Liver (tissue), 9 donors: Measurements from ENCODE around the gene PSG2. TPM values are rescaled to one million over a fixed set of nuclear protein-coding genes. Genes with fewer than 3 reads are reported as not detected.
"Not testable (repeated sequence)": the region's sequence is repeated elsewhere in the genome, so short reads cannot be mapped to it uniquely, and the experiment has no call there.

Experiments used
- DNase-seq: peaks from one replicate; pipeline ENCODE4 v3.0.0-alpha.2; 2017; ENCODE audit warnings: low spot score
- H3K27ac ChIP-seq, 2 donors: one replicate each; pipeline ENCODE4 v1.7.0; 2013; ENCODE audit warnings: inconsistent platforms in 2 of 2, low read length in 2 of 2, control low read depth in 1 of 2, low read depth in 1 of 2, mild to moderate bottlenecking in 1 of 2
- H3K27me3 ChIP-seq, 4 donors: one replicate each; pipeline versions ENCODE4 v1.6.1 to v1.7.0; 2013; ENCODE audit warnings: low read length in 3 of 4, inconsistent platforms in 1 of 4, mild to moderate bottlenecking in 1 of 4, moderate library complexity in 1 of 4; ENCODE audit not compliant: control insufficient read depth in 4 of 4, insufficient read depth in 4 of 4
- H3K36me3 ChIP-seq, 4 donors: one replicate each; pipeline versions ENCODE4 v1.6.1 to v1.7.0; 2013; ENCODE audit warnings: low read length in 3 of 4, mild to moderate bottlenecking in 3 of 4, low read depth in 1 of 4, moderate library complexity in 1 of 4; ENCODE audit not compliant: control insufficient read depth in 4 of 4, insufficient read depth in 3 of 4
- H3K4me1 ChIP-seq, 4 donors: one replicate each; pipeline versions ENCODE4 v1.6.1 to v1.7.0; 2013; ENCODE audit warnings: low read length in 3 of 4, mild to moderate bottlenecking in 3 of 4, moderate library complexity in 1 of 4; ENCODE audit not compliant: control insufficient read depth in 4 of 4, insufficient read depth in 4 of 4
- H3K4me3 ChIP-seq, 3 donors: one replicate each; pipeline versions ENCODE4 v1.6.1 to v1.7.0; 2013; ENCODE audit warnings: low read length in 3 of 3, control low read depth in 1 of 3, low read depth in 1 of 3, mild to moderate bottlenecking in 1 of 3
- H3K9ac ChIP-seq, 2 donors: one replicate each; pipeline ENCODE4 v1.7.0; 2013; ENCODE audit warnings: low read length in 2 of 2, mild to moderate bottlenecking in 2 of 2, moderate library complexity in 2 of 2, control low read depth in 1 of 2, low read depth in 1 of 2
- H3K9me3 ChIP-seq, 4 donors: one replicate each; pipeline versions ENCODE4 v1.6.1 to v1.7.0; 2013; ENCODE audit warnings: low read length in 3 of 4; ENCODE audit not compliant: control insufficient read depth in 4 of 4
- ATF3 ChIP-seq: IDR thresholded peaks from 2 replicates; pipeline ENCODE4 v1.6.1; 2016; ENCODE audit warnings: antibody characterized with exemption
- CTCF ChIP-seq: fragments of 150-350 bp; IDR thresholded peaks from 2 replicates; pipeline ENCODE4 v1.5.1; 2017; ENCODE audit warnings: improper control_type of control experiment, low read depth, low read length; ENCODE audit not compliant: missing input control
- EGR1 ChIP-seq, 2 donors: IDR thresholded peaks; 2 replicates each; pipeline ENCODE4 v1.6.1; 2016 to 2018; ENCODE audit warnings: antibody characterized with exemption in 2 of 2, low read depth in 2 of 2
- FOXA1 ChIP-seq: IDR thresholded peaks from 2 replicates; pipeline ENCODE4 v1.6.1; 2016; ENCODE audit warnings: antibody characterized with exemption
- FOXA2 ChIP-seq: IDR thresholded peaks from 2 replicates; pipeline ENCODE4 v1.6.1; 2016; ENCODE audit warnings: antibody characterized with exemption
- GABPA ChIP-seq, 2 donors: IDR thresholded peaks in 1 of 2; conservative IDR thresholded peaks in 1 of 2; 2 replicates each; pipeline ENCODE4 v1.6.1; 2016; ENCODE audit warnings: antibody characterized with exemption in 2 of 2, mild to moderate bottlenecking in 1 of 2, moderate library complexity in 1 of 2
- HNF4A ChIP-seq, 2 donors: conservative IDR thresholded peaks; 2 replicates each; pipeline ENCODE4 v1.6.1; 2016; ENCODE audit warnings: antibody characterized with exemption in 2 of 2, mild to moderate bottlenecking in 2 of 2
- HNF4G ChIP-seq: IDR thresholded peaks from 2 replicates; pipeline ENCODE4 v1.6.1; 2016; ENCODE audit warnings: antibody characterized with exemption
- NR2F2 ChIP-seq: IDR thresholded peaks from 2 replicates; pipeline ENCODE4 v1.6.1; 2016; ENCODE audit warnings: antibody characterized with exemption
- RAD21 ChIP-seq, 2 donors: IDR thresholded peaks; 2 replicates each; pipeline ENCODE4 v1.6.1; 2016; ENCODE audit warnings: antibody characterized with exemption in 2 of 2, mild to moderate bottlenecking in 2 of 2
- TAF1 ChIP-seq: conservative IDR thresholded peaks from 2 replicates; pipeline ENCODE4 v1.6.1; 2016; ENCODE audit warnings: antibody characterized with exemption, mild to moderate bottlenecking
- YY1 ChIP-seq: IDR thresholded peaks from 2 replicates; pipeline ENCODE4 v1.6.1; 2016; ENCODE audit warnings: antibody characterized with exemption, mild to moderate bottlenecking
- WGBS: extraction: QIAGEN DNeasy Blood & Tissue Kit; methylation state at CpG from one replicate; pipeline ENCODE4 v1.1.7; 2013; 5-methylcytosine and 5-hydroxymethylcytosine counted together
- polyA plus RNA-seq, 2 donors: library from polyadenylated mRNA; stranded (reverse) in 1 of 2; unstranded in 1 of 2; fragments of 200-250 nt in 1 of 2; fragments of >200 nt in 1 of 2; fragmentation: Nextera tagmentation in 1 of 2; extraction: Ambion mirVana in 1 of 2; gene quantifications; one replicate each; pipeline versions ENCODE4 v1.2.1 to v1.2.3, GENCODE V29; 2013 to 2015
- total RNA-seq, 2 donors: library from RNA; depleted of rRNA; stranded (reverse); fragments of >200 nt; gene quantifications; one replicate each; pipeline ENCODE4 v1.2.3, GENCODE V29; 2014
- TF ChIP-seq, protein P1 (sequence below): IDR thresholded peaks from 2 replicates; pipeline ENCODE4 v1.6.1; 2016; ENCODE audit warnings: antibody characterized with exemption
- donor health status: healthy.
- donor health status: healthy.
- donor health status: healthy.
- donor health status: healthy.
- donor health status: healthy.

The PSG2 gene
- not detected for total RNA-seq
- not detected for polyA plus RNA-seq

- H3K9me3 ChIP-seq, H3K4me3 ChIP-seq, H3K4me1 ChIP-seq, H3K9ac ChIP-seq, DNase-seq, H3K36me3 ChIP-seq, H3K27ac ChIP-seq, H3K27me3 ChIP-seq: not testable (repeated sequence)
- WGBS, result 76% methylated on average over 2 of the region's 2 CpGs
Observed at GRCh38 chr19:43082601-43083000, at the start of gene PSG2. PSG2 (minus strand) TSS chr19:43082701; CDS start chr19:43082569, 132 bp downstream.

GRCh38 chr19:43131281-43131842 lies 48.9 kb upstream of the PSG2 start:
- H3K9me3 ChIP-seq, H3K36me3 ChIP-seq, H3K27ac ChIP-seq, H3K27me3 ChIP-seq, DNase-seq, H3K4me3 ChIP-seq, H3K9ac ChIP-seq, H3K4me1 ChIP-seq: not testable (repeated sequence)
- WGBS, result 66% methylated on average over 8 of the region's 8 CpGs

DNA sequence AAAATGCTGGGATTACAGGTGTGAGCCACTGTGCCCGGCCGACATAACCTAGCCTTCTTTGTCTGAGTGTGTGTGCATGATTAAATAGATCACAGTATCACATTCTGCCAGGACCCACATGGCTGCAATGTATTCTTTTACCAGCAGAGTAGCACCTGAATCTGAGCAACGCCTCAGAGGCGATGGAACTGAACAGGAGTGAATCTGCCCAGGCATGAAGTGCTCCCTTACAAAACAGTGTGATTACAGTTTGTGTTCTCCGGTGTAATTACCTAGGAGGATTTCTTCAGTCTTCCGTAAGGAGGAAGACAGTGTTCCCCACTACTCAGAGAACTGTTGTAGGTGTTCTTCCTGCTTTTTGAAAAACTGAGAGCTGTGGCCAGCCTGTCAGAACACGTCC lies 46.7 kb upstream of the PSG2 start:
- not testable (repeated sequence) for H3K4me3 ChIP-seq, H3K27me3 ChIP-seq, H3K9ac ChIP-seq, H3K4me1 ChIP-seq, H3K36me3 ChIP-seq, DNase-seq, H3K27ac ChIP-seq, H3K9me3 ChIP-seq
- WGBS, result 72% methylated on average over 7 of the region's 7 CpGs

GRCh38 chr19:43127336-43127735 lies 44.8 kb upstream of the PSG2 start:
- DNase-seq, H3K27me3 ChIP-seq, H3K9me3 ChIP-seq, H3K27ac ChIP-seq, H3K36me3 ChIP-seq, H3K4me1 ChIP-seq, H3K9ac ChIP-seq, H3K4me3 ChIP-seq: not testable (repeated sequence)
- WGBS, result 56% methylated on average over 3 of the region's 3 CpGs

DNA sequence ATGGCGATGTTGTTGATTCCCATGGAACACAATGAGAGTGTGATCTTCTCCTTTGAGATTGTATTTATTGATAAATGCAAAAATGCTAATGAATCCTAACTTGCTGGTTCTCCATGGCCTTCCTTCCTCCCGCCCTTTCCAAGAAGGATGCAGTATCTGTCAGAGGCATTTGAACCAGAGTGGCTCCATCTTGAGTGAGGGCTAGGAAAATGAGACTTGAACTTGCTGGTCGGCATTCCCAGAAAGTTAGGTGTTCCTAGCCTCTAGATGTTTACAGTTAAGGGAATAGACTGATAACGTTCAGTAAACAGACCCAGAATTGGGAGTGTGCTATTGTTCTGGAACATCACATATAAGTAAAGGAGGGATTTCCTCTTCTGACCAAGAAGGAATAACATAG lies 44.2 kb upstream of the PSG2 start:
- H3K9ac ChIP-seq, result no peak overlapping the region
- H3K27me3 ChIP-seq, result no peaks in the 10 kb centered on the region
- no peaks in the 10 kb centered on the region for H3K36me3 ChIP-seq
- no peak for DNase-seq
- no peaks in the 10 kb centered on the region for H3K4me1 ChIP-seq
- H3K27ac ChIP-seq, result no peak overlapping the region
- H3K4me3 ChIP-seq, result no peak overlapping the region
- H3K9me3 ChIP-seq, result no peaks in the 10 kb centered on the region
- WGBS, result 62% methylated on average over 4 of the region's 4 CpGs
- TF ChIP-seq NR2F2 (no peak), ATF3 (no peak), RAD21 (IDR thresholded peaks at IDR 0.05) (no peak), YY1 (no peak), HNF4G (no peak), HNF4A (conservative IDR thresholded peaks at IDR 0.05) (no peak), TAF1 (no peak), FOXA2 (no peak), EGR1 (IDR thresholded peaks at IDR 0.05; ENCODE audit: low read depth in 2 of 2) (no peak), GABPA (IDR thresholded peaks at IDR 0.05 in 1 of 2, conservative IDR thresholded peaks at IDR 0.05 in 1 of 2) (no peak), CTCF (no peak), FOXA1 (no peak)
- TF ChIP-seq, protein P1, sequence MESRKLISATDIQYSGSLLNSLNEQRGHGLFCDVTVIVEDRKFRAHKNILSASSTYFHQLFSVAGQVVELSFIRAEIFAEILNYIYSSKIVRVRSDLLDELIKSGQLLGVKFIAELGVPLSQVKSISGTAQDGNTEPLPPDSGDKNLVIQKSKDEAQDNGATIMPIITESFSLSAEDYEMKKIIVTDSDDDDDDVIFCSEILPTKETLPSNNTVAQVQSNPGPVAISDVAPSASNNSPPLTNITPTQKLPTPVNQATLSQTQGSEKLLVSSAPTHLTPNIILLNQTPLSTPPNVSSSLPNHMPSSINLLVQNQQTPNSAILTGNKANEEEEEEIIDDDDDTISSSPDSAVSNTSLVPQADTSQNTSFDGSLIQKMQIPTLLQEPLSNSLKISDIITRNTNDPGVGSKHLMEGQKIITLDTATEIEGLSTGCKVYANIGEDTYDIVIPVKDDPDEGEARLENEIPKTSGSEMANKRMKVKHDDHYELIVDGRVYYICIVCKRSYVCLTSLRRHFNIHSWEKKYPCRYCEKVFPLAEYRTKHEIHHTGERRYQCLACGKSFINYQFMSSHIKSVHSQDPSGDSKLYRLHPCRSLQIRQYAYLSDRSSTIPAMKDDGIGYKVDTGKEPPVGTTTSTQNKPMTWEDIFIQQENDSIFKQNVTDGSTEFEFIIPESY, result no peak
